SH-SY5Y (cell line): Measurements from ENCODE around the gene TXNIP.

Source experiments
- GATA2 ChIP-seq: IDR thresholded peaks from 2 replicates; pipeline ENCODE4 v1.6.1; 2011; ENCODE audit warnings: mild to moderate bottlenecking, low read depth, low read length
- GATA3 ChIP-seq: IDR thresholded peaks from 2 replicates; pipeline ENCODE4 v1.6.1; 2011; ENCODE audit warnings: low read depth, mild to moderate bottlenecking, low read length, moderate library complexity

- TF ChIP-seq GATA2 (no peak), GATA3 (no peak)
These were observed 40.7 kb upstream of the TXNIP start for GRCh38 chr1:146036965-146037646.
